Thymus (tissue), 14 donors: Measurements from ENCODE around the gene SLC10A3. TPM values are rescaled to one million over a fixed set of nuclear protein-coding genes. Genes with fewer than 3 reads are reported as not detected.
A peak's percentile ranks its signal among the peaks of the same experiment; 100 is the strongest.

Source experiments
- DNase-seq, 9 donors: peaks; one replicate each; pipeline ENCODE4 v3.0.0-alpha.2; 2013; ENCODE audit warnings: low spot score in 9 of 9, low read depth in 6 of 9, missing footprints in 1 of 9
- H3K27ac ChIP-seq, 2 donors: one replicate each; pipeline ENCODE4 v1.5.1; 2013; ENCODE audit warnings: control low read depth in 1 of 2, low read depth in 1 of 2, low read length in 1 of 2, mild to moderate bottlenecking in 1 of 2, moderate library complexity in 1 of 2
- H3K27me3 ChIP-seq, 2 donors: one replicate each; pipeline ENCODE4 v1.5.1; 2013; ENCODE audit warnings: low read length in 1 of 2; ENCODE audit not compliant: control insufficient read depth in 2 of 2, insufficient read depth in 1 of 2
- H3K36me3 ChIP-seq, 2 donors: one replicate each; pipeline ENCODE4 v1.5.1; 2013; ENCODE audit warnings: low read length in 1 of 2, mild to moderate bottlenecking in 1 of 2, moderate library complexity in 1 of 2; ENCODE audit not compliant: control insufficient read depth in 2 of 2, insufficient read depth in 2 of 2
- H3K4me1 ChIP-seq, 2 donors: one replicate each; pipeline ENCODE4 v1.5.1; 2013; ENCODE audit warnings: low read length in 2 of 2; ENCODE audit not compliant: control insufficient read depth in 2 of 2, insufficient read depth in 2 of 2
- H3K4me3 ChIP-seq, 2 donors: one replicate each; pipeline ENCODE4 v1.5.1; 2013; ENCODE audit warnings: low read length in 2 of 2, control low read depth in 1 of 2, mild to moderate bottlenecking in 1 of 2
- H3K9me3 ChIP-seq, 2 donors: one replicate each; pipeline ENCODE4 v1.5.1; 2013; ENCODE audit warnings: low read length in 1 of 2, mild to moderate bottlenecking in 1 of 2; ENCODE audit not compliant: control insufficient read depth in 2 of 2, insufficient read depth in 1 of 2
- WGBS: extraction: QIAGEN DNeasy Blood & Tissue Kit; methylation state at CpG from one replicate; pipeline ENCODE4 v1.1.7; 2013; 5-methylcytosine and 5-hydroxymethylcytosine counted together
- long read RNA-seq, 10 donors: transcript quantifications; one replicate each; lab custom pipeline, GENCODE V29; 2026
- polyA plus RNA-seq: library from polyadenylated mRNA; stranded (reverse); fragments of 200-250 nt; gene quantifications from one replicate; pipeline ENCODE4 v1.2.3, GENCODE V29; 2013
- total RNA-seq: library from RNA; stranded (reverse); fragments of 120-200 nt; gene quantifications from one replicate; pipeline ENCODE4 v1.2.4, GENCODE V29; 2013
- donor health status: healthy.

Gene SLC10A3, protein sequence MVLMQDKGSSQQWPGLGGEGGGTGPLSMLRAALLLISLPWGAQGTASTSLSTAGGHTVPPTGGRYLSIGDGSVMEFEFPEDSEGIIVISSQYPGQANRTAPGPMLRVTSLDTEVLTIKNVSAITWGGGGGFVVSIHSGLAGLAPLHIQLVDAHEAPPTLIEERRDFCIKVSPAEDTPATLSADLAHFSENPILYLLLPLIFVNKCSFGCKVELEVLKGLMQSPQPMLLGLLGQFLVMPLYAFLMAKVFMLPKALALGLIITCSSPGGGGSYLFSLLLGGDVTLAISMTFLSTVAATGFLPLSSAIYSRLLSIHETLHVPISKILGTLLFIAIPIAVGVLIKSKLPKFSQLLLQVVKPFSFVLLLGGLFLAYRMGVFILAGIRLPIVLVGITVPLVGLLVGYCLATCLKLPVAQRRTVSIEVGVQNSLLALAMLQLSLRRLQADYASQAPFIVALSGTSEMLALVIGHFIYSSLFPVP
- 6.1 TPM for total RNA-seq
- polyA plus RNA-seq = 21.6 TPM
- long read RNA-seq, donor 1 = 0 reads
- long read RNA-seq, donor 2, transcript SLC10A3-201 (2 exons, 2,161 nt) = major isoform, 5 of 5 reads
- long read RNA-seq, donor 2, partial matches to known transcripts = 0 of 5 reads
- long read RNA-seq, donor 2, other reads (novel, unspliced or antisense) = 0 of 5 reads
- long read RNA-seq, donor 3, transcript SLC10A3-201 (2 exons, 2,161 nt) = major isoform, 9 of 10 reads
- long read RNA-seq, donor 3, partial matches to known transcripts = 0 of 10 reads
- long read RNA-seq, donor 3, other reads (novel, unspliced or antisense) = 0 of 10 reads
- long read RNA-seq, donor 4, partial matches to known transcripts = 0 of 4 reads
- long read RNA-seq, donor 4, other reads (novel, unspliced or antisense) = 0 of 4 reads
- long read RNA-seq, donor 5, transcript SLC10A3-201 (2 exons, 2,161 nt) = major isoform, 7 of 8 reads
- long read RNA-seq, donor 5, partial matches to known transcripts = 0 of 8 reads
- long read RNA-seq, donor 5, other reads (novel, unspliced or antisense) = 0 of 8 reads
- long read RNA-seq, donor 6, partial matches to known transcripts = 0 of 4 reads
- long read RNA-seq, donor 6, other reads (novel, unspliced or antisense) = 0 of 4 reads
- long read RNA-seq, donor 7, partial matches to known transcripts = 0 of 2 reads
- long read RNA-seq, donor 7, other reads (novel, unspliced or antisense) = 0 of 2 reads
- long read RNA-seq, donor 8, partial matches to known transcripts = 0 of 1 reads
- long read RNA-seq, donor 8, other reads (novel, unspliced or antisense) = 0 of 1 reads
- long read RNA-seq, donor 9, partial matches to known transcripts = 0 of 3 reads
- long read RNA-seq, donor 9, other reads (novel, unspliced or antisense) = 0 of 3 reads
- long read RNA-seq, donor 10, partial matches to known transcripts = 0 of 3 reads
- long read RNA-seq, donor 10, other reads (novel, unspliced or antisense) = 0 of 3 reads

DNA sequence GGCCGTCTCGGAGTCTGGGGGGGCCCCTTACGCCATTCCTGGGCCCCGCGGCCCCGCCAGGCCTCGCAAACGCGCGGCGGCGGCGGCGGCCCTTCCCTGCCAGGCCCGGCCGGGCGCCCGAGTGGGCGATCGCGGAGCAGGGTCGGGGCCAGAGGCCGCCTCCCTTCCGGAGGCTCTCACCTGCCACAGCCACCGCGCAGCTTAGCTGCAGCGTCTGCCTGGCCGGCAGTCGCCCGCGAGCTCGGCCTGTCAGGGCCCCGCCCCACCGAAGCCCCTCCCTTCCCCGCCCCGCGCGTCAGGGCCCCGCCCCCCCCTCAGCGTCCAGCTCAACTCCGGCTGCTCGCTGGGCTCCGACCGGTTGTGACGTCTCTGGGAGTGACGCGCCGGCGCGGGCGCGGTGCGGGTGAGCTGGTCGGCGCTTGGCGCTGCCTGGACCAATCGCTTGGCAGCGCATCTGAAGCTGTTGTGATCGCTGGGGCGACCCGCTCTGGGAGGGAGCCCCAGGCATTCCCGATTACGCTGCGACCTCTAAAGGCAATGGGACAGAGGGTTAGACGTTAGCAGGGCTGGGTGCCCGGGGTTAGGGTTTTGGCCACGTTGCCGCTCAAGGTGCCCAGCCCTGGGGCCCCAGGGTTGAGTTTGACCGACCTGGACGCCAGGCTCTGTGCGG, at the start of gene SLC10A3:
TSS of gene SLC10A3 (minus strand) at position 216 of the 670 bp plus-strand sequence. CDS start 1,689 bp downstream, outside the sequence.
- under 1% methylated on average over 65 of the region's 71 CpGs for WGBS
- H3K4me1 ChIP-seq = peaks cover 5 to 21% of the 10 kb centered on the region in 2 donors
- peaks cover 0 to 18% of the 10 kb centered on the region in 2 donors for H3K9me3 ChIP-seq

DNA sequence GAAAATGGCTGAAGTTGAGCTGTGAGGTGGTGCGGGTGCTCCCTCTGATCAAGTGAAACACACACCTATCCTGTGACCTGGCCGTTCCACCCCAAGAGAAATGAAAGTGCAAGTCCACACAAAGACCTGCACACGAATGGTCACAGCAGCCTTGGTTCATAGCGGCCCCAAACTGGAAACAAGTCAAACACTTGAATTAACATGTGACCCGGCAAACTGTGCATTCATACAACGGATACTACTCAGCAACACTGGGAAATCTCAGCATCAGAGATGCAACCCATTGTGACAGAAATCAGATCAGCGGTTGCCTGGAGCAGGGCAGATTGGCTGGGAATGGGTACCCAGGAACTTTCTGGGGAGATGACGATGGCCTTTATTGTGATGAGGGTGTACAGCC, 48.6 kb upstream of the SLC10A3 start:
- Histone ChIP-seq H3K27ac (no peak overlapping the region), H3K4me3 (no peak overlapping the region), H3K4me1 (peaks cover 10 to 27% of the 10 kb centered on the region in 2 donors), H3K27me3 (no peaks in the 10 kb centered on the region), H3K9me3 (no peaks in the 10 kb centered on the region), H3K36me3 (peaks cover 22 to 33% of the 10 kb centered on the region in 2 donors)
- DNase-seq = no peak
- 96% methylated on average over 8 of the region's 8 CpGs for WGBS

More for the DNA sequence above, at the start of gene SLC10A3:
- H3K27ac ChIP-seq = peak within 1 kb of the TSS; percentile 89 to 94
- H3K4me3 ChIP-seq = peak within 1 kb of the TSS; percentile 67 to 68
- peak; percentile 55 to 90 (median 72) for DNase-seq
- no peaks in the 10 kb centered on the region for H3K27me3 ChIP-seq
- peaks cover 0 to 12% of the 10 kb centered on the region in 2 donors for H3K36me3 ChIP-seq

DNA sequence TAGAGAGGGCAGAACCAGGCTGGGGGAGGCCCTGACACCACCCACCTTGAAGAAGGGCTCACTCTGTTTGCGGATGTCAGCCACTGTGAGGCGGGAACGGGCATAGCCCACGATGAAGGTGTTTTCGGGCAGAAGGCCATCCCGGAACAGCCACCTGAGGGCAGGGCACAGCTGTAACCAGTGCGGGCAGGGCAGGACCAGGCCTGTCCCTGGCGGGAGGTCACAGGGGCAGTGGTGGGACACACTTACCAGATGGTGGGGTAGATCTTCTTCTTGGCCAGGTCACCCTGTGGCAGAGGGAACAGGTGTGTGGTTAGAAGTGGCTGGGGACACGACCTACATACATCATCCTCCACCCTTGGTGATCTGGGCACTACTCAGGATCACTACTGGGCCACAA, 45.5 kb upstream of the SLC10A3 start:
- peaks cover 40 to 42% of the 10 kb centered on the region in 2 donors for H3K36me3 ChIP-seq
- 98% methylated on average over 9 of the region's 9 CpGs for WGBS
- H3K27ac ChIP-seq = no peak overlapping the region

DNA sequence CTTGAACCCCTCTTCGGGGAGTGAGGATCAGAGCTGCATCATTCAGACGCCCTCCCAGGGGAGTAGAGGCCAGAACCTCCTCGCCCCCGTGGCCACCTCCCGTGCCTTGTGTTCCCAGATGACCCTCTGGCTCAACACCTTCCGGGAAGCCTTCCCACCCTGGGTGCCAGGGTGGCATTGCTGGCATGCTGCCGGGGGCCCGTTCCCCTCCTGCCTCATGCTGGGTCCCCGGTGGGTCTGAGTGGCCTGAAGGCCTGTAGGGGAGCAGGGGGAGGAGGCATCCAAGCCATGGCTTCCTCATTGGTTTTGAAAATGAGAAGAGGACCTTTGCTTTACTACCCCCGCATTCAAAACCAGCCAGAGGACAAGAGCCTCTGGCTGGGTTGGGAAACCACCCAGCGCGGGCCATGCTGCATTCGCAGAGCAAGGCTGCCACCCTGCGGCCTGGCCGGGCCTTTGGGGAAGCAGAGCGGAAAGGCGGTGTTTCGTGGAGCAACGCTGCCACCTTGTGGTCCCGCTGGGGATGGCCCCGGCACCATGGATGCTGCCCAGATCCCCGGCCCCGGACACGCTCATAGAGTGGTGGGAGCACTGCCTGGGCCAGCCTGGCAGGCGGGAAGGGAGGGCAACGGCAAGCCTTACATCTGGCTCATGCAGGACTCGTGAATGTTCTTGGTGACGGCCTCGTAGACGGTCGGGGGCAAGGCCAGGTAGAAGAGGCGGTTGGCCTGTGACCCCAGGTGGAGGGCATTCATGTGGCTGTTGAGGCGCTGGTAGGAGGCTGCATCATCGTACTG, 44.3 kb upstream of the SLC10A3 start:
- Histone ChIP-seq H3K4me1 (peaks cover 0 to 4% of the 10 kb centered on the region in 2 donors), H3K27ac (no peak overlapping the region), H3K36me3 (peaks cover 36 to 47% of the 10 kb centered on the region in 2 donors), H3K4me3 (no peak overlapping the region), H3K27me3 (no peaks in the 10 kb centered on the region), H3K9me3 (no peaks in the 10 kb centered on the region)
- DNase-seq = peak in 6 of 9 donors; percentile 56 to 91 (median 70)
- WGBS = 48% methylated on average over 34 of the region's 34 CpGs

More for the DNA sequence above, 45.5 kb upstream of the SLC10A3 start:
- Histone ChIP-seq H3K4me1 (peaks cover 0 to 4% of the 10 kb centered on the region in 2 donors), H3K27me3 (no peaks in the 10 kb centered on the region), H3K9me3 (no peaks in the 10 kb centered on the region), H3K4me3 (no peak overlapping the region)
- no peak for DNase-seq

DNA sequence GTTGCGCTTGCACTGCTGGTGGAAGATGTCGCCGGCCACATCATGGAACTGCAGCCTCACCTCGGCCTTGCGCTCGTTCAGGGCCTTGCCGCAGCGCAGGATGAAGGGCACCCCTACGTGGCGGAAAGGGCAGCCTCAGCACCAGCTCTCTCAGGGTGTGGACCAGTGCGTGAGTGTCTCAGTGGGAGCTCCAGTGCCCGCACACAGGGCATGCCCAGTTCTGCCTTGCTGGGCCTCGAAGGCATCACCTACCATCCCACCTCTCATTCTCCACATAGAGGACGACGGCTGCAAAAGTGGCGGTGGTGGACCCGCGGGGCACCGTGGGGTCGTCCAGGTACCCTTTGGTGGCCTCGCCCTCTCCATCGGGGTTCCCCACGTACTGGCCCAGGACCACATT, 42.3 kb upstream of the SLC10A3 start:
- H3K4me3 ChIP-seq = no peak overlapping the region
- no peaks in the 10 kb centered on the region for H3K9me3 ChIP-seq
- H3K4me1 ChIP-seq = peaks cover 0 to 4% of the 10 kb centered on the region in 2 donors
- WGBS = 98% methylated on average over 23 of the region's 23 CpGs
- H3K36me3 ChIP-seq = peaks cover 33 to 47% of the 10 kb centered on the region in 2 donors
- no peaks in the 10 kb centered on the region for H3K27me3 ChIP-seq
- no peak overlapping the region for H3K27ac ChIP-seq
- no peak for DNase-seq

DNA sequence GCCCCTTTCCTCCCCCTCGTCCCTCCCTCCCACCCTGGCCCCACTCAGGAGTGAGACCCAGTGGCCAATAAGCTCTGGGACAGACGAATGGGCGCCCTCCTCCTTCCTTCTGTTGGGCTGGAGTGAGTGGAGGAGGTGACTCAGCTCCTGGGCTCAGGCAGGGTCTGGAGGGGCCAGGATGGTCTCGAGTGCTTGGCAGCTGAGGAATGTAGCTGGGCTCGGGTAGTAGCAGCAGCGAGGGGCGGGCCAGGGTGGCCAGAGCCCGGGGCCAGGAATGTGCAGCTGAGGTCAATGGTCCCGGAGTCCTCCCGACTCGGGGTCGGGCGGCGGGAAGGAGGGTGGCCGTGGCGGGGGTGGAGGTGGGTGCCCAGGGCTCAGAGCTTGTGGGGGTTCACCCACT, 41.2 kb upstream of the SLC10A3 start:
- no peak overlapping the region for H3K4me3 ChIP-seq
- H3K27me3 ChIP-seq = no peaks in the 10 kb centered on the region
- no peak overlapping the region for H3K27ac ChIP-seq
- peaks cover 4 to 14% of the 10 kb centered on the region in 2 donors for H3K4me1 ChIP-seq
- peaks cover 33 to 47% of the 10 kb centered on the region in 2 donors for H3K36me3 ChIP-seq
- 92% methylated on average over 16 of the region's 16 CpGs for WGBS
- H3K9me3 ChIP-seq = no peaks in the 10 kb centered on the region
- no peak for DNase-seq

DNA sequence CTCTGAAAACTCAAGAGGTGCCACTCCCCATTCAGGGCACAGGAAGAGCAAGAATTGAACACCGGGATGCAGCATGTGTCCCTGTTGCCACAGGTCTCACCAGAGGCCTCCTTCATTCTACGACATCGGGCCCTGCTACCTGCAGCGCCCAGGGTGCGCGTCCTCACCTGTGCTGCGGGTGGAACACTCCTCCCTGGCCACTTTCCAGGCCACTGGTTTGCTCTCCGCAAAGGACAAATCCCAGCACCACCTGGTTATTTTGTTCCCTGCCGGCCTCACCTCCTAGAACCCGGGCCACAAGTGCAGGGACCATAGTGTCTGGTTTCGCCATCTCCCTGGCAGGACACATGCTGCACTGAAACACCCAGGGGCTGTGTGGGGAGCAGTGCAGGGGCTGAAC, 39.9 kb upstream of the SLC10A3 start:
- H3K36me3 ChIP-seq = peaks cover 30 to 39% of the 10 kb centered on the region in 2 donors
- no peak overlapping the region for H3K4me3 ChIP-seq
- DNase-seq = no peak
- H3K27ac ChIP-seq = no peak overlapping the region
- H3K9me3 ChIP-seq = no peaks in the 10 kb centered on the region
- WGBS = 98% methylated on average over 11 of the region's 11 CpGs
- H3K27me3 ChIP-seq = no peaks in the 10 kb centered on the region
- H3K4me1 ChIP-seq = peaks cover 4 to 26% of the 10 kb centered on the region in 2 donors
